GM21717 (cell line): Measurements from ENCODE around the gene GLIPR2.
A peak's percentile ranks its signal among the peaks of the same experiment; 100 is the strongest.

Experiments
- ATAC-seq: cut with Tn5 transposase; IDR thresholded peaks from one replicate; pipeline ENCODE4 v1.9.1; 2021; ENCODE audit warnings: mild to moderate bottlenecking, moderate library complexity; ENCODE audit not compliant: unreplicated experiment

The GLIPR2 gene

DNA sequence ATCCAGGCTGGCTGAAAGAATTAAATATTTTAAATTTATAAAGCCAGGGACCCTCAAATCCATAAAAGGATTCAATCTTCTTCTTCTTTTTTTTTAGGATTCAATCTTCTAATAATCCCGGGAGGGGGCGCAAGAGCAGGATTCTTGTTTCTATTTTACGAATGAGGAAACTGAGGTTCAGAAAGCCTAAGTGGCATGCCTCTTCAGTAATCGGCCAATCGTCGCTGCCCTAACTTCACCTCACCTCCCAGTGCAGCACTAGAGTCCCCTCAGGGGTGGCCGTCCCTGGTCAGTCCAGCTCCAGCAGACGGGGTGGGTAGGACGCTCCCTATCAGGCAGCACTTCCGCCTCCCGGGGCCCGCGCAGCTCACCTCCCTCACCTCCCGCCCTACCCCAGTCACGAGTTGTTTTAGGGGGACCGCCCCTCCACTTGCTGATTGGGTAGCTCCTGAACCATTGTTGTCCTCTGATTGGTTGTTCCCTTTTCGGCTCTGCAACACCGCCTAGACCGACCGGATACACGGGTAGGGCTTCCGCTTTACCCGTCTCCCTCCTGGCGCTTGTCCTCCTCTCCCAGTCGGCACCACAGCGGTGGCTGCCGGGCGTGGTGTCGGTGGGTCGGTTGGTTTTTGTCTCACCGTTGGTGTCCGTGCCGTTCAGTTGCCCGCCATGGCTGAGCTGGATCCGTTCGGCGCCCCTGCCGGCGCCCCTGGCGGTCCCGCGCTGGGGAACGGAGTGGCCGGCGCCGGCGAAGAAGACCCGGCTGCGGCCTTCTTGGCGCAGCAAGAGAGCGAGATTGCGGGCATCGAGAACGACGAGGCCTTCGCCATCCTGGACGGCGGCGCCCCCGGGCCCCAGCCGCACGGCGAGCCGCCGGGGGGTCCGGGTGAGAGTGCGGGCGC, 54.1 kb downstream of the GLIPR2 start, which contains the start of gene CLTA:
Gene CLTA, plus strand, starts transcription at position 534 of the 902 bp plus-strand sequence. Its CDS starts 136 bp downstream, at position 670.
- ATAC-seq, result peak; percentile 94

DNA sequence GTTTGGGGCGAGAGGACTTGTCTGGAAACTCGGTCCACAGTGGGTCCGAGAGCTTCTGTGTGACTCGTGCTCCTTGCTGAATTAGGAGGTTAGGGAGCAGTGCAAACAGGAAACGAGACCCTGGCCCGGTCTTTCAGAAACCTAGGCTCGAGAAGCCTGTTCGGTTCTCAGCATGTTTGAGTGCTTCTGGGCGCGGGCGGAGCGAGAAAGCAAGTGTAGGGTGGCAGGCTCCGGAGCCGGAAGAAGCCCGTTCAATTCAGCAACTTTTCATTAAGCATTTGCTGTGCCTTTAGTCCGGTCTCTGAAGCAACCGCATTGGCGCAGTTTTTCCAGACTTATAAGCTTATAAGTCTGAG, 54.7 kb downstream of the GLIPR2 start:
- ATAC-seq, result no peak

GRCh38 chr9:36191686-36192085, 55.2 kb downstream of the GLIPR2 start:
- ATAC-seq, result no peak

DNA sequence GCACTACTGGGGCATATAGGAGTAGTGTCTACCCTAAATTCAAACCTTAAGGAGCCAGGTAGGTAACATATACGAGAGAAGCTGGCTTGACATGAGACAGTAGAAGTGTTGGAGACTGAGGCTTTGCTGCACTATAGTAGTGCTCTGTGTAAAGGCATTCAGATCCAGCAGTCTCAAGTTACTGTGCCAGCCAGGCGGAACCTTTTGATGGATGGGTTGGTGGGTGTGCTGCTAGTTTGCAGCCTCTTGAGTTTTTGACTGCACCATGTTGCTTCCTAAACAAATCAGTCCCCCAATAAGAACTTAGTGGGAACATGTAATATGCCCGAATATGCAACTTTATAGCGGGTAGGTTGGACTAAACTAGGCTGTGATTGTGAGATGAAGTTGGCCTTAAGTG, 55.7 kb downstream of the GLIPR2 start:
- ATAC-seq, result no peak

GRCh38 chr9:36193023-36193422, 56.5 kb downstream of the GLIPR2 start:
- ATAC-seq, result no peak

DNA sequence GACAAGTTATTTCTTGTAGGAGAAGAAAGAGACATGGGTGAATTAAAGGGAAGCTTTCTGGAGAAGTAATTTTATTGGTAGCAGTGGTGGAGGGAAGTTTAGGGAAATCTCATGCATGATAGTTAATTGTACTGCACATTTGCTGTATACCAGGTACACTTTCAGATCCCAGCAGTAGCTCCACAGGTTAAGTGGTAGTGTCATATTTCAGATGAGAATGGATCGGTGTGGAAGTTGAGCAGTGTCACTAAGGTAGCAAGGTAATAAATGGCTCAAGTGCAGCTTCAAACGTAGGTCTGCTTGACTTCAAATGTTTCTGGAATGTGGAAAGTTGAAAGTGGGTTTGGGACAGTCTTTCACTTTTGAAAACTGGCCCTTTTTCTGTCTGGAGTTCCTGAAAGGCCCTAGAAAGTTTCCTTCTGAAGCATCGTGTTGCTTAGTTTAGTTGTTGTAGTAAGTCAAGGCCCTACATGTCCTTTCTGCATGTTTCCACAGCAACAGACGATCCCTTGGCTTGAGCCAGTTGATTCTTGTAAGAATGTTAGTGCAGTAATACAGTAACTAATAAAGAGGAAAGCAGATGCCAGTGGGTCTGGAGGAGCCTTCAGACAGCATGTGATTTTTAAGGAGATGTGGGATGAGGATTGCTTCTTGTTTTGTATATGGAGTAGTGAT, 57.9 kb downstream of the GLIPR2 start:
- no peak for ATAC-seq

- ATAC-seq, result no peak
Measured at GRCh38 chr9:36204906-36205547, 68.5 kb downstream of the GLIPR2 start.

- ATAC-seq, result no peak
Measured at GRCh38 chr9:36207016-36207415, 70.5 kb downstream of the GLIPR2 start.

DNA sequence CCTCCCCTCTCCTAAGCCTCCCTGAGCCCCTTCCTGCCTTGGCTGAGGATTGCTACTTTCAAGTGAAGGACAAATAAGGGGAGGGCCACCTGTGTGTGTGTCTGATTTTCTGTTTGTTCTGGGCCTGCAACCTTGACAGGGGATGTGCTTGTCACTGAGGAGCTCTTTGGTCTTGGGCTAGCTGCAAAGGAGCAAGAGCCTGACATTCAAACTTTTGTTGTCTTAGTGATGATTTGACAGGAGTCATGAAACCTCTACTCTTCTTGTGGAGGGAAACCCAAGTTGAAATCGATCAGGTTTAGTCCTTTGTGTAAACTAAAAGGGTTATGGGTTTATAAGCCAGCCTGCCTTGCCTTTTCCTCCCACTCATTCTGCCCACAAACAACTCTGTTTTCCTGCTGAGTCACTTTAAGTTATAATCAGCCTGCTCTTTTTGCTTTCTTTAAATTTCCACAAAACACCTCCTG, 71.0 kb downstream of the GLIPR2 start:
- no peak for ATAC-seq

DNA sequence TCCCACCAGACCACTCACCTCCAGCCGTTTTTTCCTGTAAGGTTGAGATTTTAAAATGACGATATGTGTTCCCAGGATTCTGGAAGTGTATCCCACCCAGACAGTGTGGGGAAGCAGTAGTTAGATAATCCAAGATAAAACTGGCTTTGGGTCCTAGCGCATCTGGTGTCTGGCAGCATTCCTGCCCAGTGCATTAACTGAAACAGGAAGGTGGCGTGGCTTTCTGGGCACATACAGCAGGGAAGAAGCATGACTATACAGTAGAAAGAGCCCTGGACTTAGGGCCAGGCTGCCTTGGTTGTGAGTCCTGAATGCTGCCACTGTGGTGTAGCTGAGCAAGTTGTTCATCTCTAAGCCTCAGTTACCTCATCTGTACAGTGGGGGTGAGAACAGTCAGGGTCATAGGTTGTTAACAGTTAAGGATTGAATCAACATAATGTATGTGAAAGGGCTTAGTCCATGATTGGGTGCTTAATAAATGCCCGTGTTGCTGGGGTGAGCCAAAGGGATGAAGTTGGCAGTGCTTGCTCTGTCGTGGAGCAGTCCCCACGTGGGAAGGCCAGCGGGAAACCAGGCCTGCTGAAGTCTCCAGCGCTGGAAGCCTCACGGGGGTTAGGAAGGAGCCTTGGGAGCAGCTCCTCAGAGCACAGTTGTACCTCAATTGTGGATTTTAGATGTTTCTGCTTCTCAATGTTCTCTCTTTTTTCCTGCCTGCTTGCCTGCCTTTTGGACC, 72.2 kb downstream of the GLIPR2 start:
- ATAC-seq, result no peak

- ATAC-seq, result no peak
Measured at GRCh38 chr9:36210722-36211121, 74.2 kb downstream of the GLIPR2 start.

GRCh38 chr9:36211510-36211909, 75.0 kb downstream of the GLIPR2 start:
- ATAC-seq, result no peak

GRCh38 chr9:36213387-36213786, 76.9 kb downstream of the GLIPR2 start:
- no peak for ATAC-seq
